ENCODE measurements around the gene FAM180B. TPM values are rescaled to one million over a fixed set of nuclear protein-coding genes. Genes with fewer than 3 reads are reported as not detected.

Gene FAM180B
- total and polyA plus RNA-seq, 2 experiments from 2014 or later, result not detected

GRCh38 chr11:47571357-47571729 is 15.1 kb upstream of the FAM180B start:
- peaks cover 3% of the 10 kb centered on the region for H3K27me3 Mint-ChIP-seq (ENCODE audit: insufficient read depth, low read depth, poor library complexity)
- peaks cover 13% of the 10 kb centered on the region for H4K20me1 ChIP-seq (replicated peaks; ENCODE audit: insufficient read depth)
- no peaks in the 10 kb centered on the region for H3K9me2 ChIP-seq (ENCODE audit: insufficient read depth)
- peaks cover 5% of the 10 kb centered on the region; the same call in 2 of the 3 replicates for H3K4me1 Mint-ChIP-seq
- H3K4me2 ChIP-seq, result no peak overlapping the region
- no peak overlapping the region for H2AFZ ChIP-seq
- H3K4me3 ChIP-seq, result no peak overlapping the region
- peaks cover 64% of the 10 kb centered on the region for H3K36me3 Mint-ChIP-seq (ENCODE audit: low read depth)
- no peak overlapping the region for H3K27ac ChIP-seq (ENCODE audit: low read depth)
- H3F3A ChIP-seq (replicated peaks; ENCODE audit: low read depth), result peaks cover 7% of the 10 kb centered on the region; the same call in 1 of the 2 replicates
- no peak overlapping the region for H3K4me3 Mint-ChIP-seq
- no peaks in the 10 kb centered on the region for H3K27me3 ChIP-seq (ENCODE audit: insufficient read depth)
- DNase-seq (ENCODE audit: low spot score) (no peak), ATAC-seq (no peak)
- H3K79me2 ChIP-seq (replicated peaks; ENCODE audit: insufficient read depth), result peaks cover 41% of the 10 kb centered on the region
- H3K4me1 ChIP-seq (ENCODE audit: insufficient read depth), result no peaks in the 10 kb centered on the region
- H3K36me3 ChIP-seq (ENCODE audit: insufficient read depth), result peaks cover 23% of the 10 kb centered on the region
- TF ChIP-seq ZNF114 (CRISPR knock-in tag; IDR thresholded peaks at IDR 0.05), result no peak
- no peak for TF ChIP-seq ZNF462 (CRISPR knock-in tag; IDR thresholded peaks at IDR 0.05)
- TF ChIP-seq STAT1 (IDR thresholded peaks at IDR 0.05; ENCODE audit: unreplicated experiment), result no peak
- TF ChIP-seq ETS1 (IDR thresholded peaks at IDR 0.05), result no peak
- no peak for TF ChIP-seq REST (IDR thresholded peaks at IDR 0.05; ENCODE audit: unreplicated experiment)
- H3K9me3 Mint-ChIP-seq, result no peaks in the 10 kb centered on the region
- H3K27ac Mint-ChIP-seq, result no peak overlapping the region
